ENCODE measurements around the gene PSKH1.
A peak's percentile ranks its signal among the peaks of the same experiment; 100 is the strongest.

The PSKH1 gene

GRCh38 chr16:67948015-67948414, 55.0 kb downstream of the PSKH1 start:
- H3K4me1 ChIP-seq, result peaks cover 9% of the 10 kb centered on the region
- no peaks in the 10 kb centered on the region for H3K36me3 ChIP-seq
- peak; percentile 16 for DNase-seq
- TF ChIP-seq CTCF (IDR thresholded peaks at IDR 0.05; ENCODE audit: low read depth, low read length), result no peak
- H3K4me3 ChIP-seq (ENCODE audit: low read depth, low read length), result no peak overlapping the region
- no peaks in the 10 kb centered on the region for H3K27me3 ChIP-seq
- no peaks in the 10 kb centered on the region for H3K9me3 ChIP-seq

GRCh38 chr16:67949645-67950044, 56.6 kb downstream of the PSKH1 start:
- Histone ChIP-seq H3K4me1 (peaks cover 9% of the 10 kb centered on the region), H3K4me3 (ENCODE audit: low read depth, low read length) (no peak overlapping the region), H3K36me3 (no peaks in the 10 kb centered on the region), H3K9me3 (no peaks in the 10 kb centered on the region), H3K27me3 (no peaks in the 10 kb centered on the region)
- TF ChIP-seq CTCF (IDR thresholded peaks at IDR 0.05; ENCODE audit: low read depth, low read length), result no peak
- peak; percentile 8 for DNase-seq

GRCh38 chr16:67950335-67950843, 57.3 kb downstream of the PSKH1 start:
- Histone ChIP-seq H3K4me1 (peaks cover 9% of the 10 kb centered on the region), H3K27me3 (no peaks in the 10 kb centered on the region), H3K36me3 (no peaks in the 10 kb centered on the region), H3K4me3 (ENCODE audit: low read depth, low read length) (no peak overlapping the region), H3K9me3 (no peaks in the 10 kb centered on the region)
- no peak for TF ChIP-seq CTCF (IDR thresholded peaks at IDR 0.05; ENCODE audit: low read depth, low read length)
- DNase-seq, result no peak

GRCh38 chr16:67951485-67951884, 58.4 kb downstream of the PSKH1 start:
- H3K27me3 ChIP-seq, result no peaks in the 10 kb centered on the region
- H3K4me1 ChIP-seq, result peaks cover 9% of the 10 kb centered on the region
- H3K4me3 ChIP-seq (ENCODE audit: low read depth, low read length), result no peak overlapping the region
- peak; percentile 84 for DNase-seq
- H3K36me3 ChIP-seq, result no peaks in the 10 kb centered on the region
- no peak for TF ChIP-seq CTCF (IDR thresholded peaks at IDR 0.05; ENCODE audit: low read depth, low read length)
- H3K9me3 ChIP-seq, result no peaks in the 10 kb centered on the region

GRCh38 chr16:67953641-67954375, 60.8 kb downstream of the PSKH1 start:
- no peaks in the 10 kb centered on the region for H3K27me3 ChIP-seq
- peaks cover 9% of the 10 kb centered on the region for H3K4me1 ChIP-seq
- H3K36me3 ChIP-seq, result no peaks in the 10 kb centered on the region
- TF ChIP-seq CTCF (IDR thresholded peaks at IDR 0.05; ENCODE audit: low read depth, low read length), result no peak
- no peaks in the 10 kb centered on the region for H3K9me3 ChIP-seq
- no peak overlapping the region for H3K4me3 ChIP-seq (ENCODE audit: low read depth, low read length)
- DNase-seq, result no peak

GRCh38 chr16:67954421-67955196, 61.6 kb downstream of the PSKH1 start:
- no peak for TF ChIP-seq CTCF (IDR thresholded peaks at IDR 0.05; ENCODE audit: low read depth, low read length)
- Histone ChIP-seq H3K4me3 (ENCODE audit: low read depth, low read length) (no peak overlapping the region), H3K36me3 (no peaks in the 10 kb centered on the region), H3K9me3 (no peaks in the 10 kb centered on the region), H3K27me3 (no peaks in the 10 kb centered on the region), H3K4me1 (peaks cover 9% of the 10 kb centered on the region)
- DNase-seq, result no peak
